ENCODE data around the gene ID4. TPM values are rescaled to one million over a fixed set of nuclear protein-coding genes. Genes with fewer than 3 reads are reported as not detected.

Gene ID4
- total RNA-seq, 2 donors from 2014 or later = 9.0 to 44.0 TPM

- ATAC-seq = no peak
- no peak for DNase-seq
These were observed 9.3 kb upstream of the ID4 start for GRCh38 chr6:19827903-19828302.

GRCh38 chr6:19830171-19830570 lies 7.0 kb upstream of the ID4 start:
- ATAC-seq (peak; percentile 38 to 70), DNase-seq (no peak)
- intact Hi-C loops (cut with DNase I) = no loop called here

More at GRCh38 chr6:19827903-19828302, 9.3 kb upstream of the ID4 start:
- intact Hi-C loops (cut with DNase I) = no loop called here

- ATAC-seq = no peak
- no peak for DNase-seq
- intact Hi-C loops (cut with DNase I) = no loop called here
These were observed 5.8 kb upstream of the ID4 start for GRCh38 chr6:19831358-19831757.

- no peak for DNase-seq
- intact Hi-C loops (cut with DNase I) = no loop called here
- no peak for ATAC-seq
These were observed 3.2 kb upstream of the ID4 start for GRCh38 chr6:19833947-19834346.

- intact Hi-C loops (cut with DNase I) = no loop called here
- DNase-seq (no peak), ATAC-seq (no peak)
These were observed 2.3 kb upstream of the ID4 start for GRCh38 chr6:19834858-19835257.

- intact Hi-C loops (cut with DNase I) = no loop called here
- no peak for DNase-seq
- ATAC-seq = no peak
These were observed 1.6 kb upstream of the ID4 start for GRCh38 chr6:19835605-19836004.

- ATAC-seq (peak; percentile 16 to 41), DNase-seq (peak; percentile 45)
- intact Hi-C loops (cut with DNase I) = no loop called here
These were observed 606 bp downstream of the ID4 start for GRCh38 chr6:19837511-19838441.

GRCh38 chr6:19838442-19839236 lies 1.5 kb downstream of the ID4 start:
- peak in 1 of 2 donors; percentile 0 for ATAC-seq
- intact Hi-C loops (cut with DNase I) = no loop called here
- DNase-seq = no peak

GRCh38 chr6:19839237-19839546 lies 2.0 kb downstream of the ID4 start:
- intact Hi-C loops (cut with DNase I) = no loop called here
- ATAC-seq = no peak
- DNase-seq = no peak

GRCh38 chr6:19839788-19840187 lies 2.6 kb downstream of the ID4 start:
- no peak for DNase-seq
- intact Hi-C loops (cut with DNase I) = no loop called here
- no peak for ATAC-seq

GRCh38 chr6:19841181-19841580 lies 4.0 kb downstream of the ID4 start:
- DNase-seq (no peak), ATAC-seq (no peak)
- intact Hi-C loops (cut with DNase I) = no loop called here

GRCh38 chr6:19842030-19842615 lies 5.0 kb downstream of the ID4 start:
- no peak for ATAC-seq
- intact Hi-C loops (cut with DNase I) = no loop called here
- no peak for DNase-seq

- ATAC-seq (peak in 1 of 2 donors; percentile 11), DNase-seq (no peak)
- intact Hi-C loops (cut with DNase I) = no loop called here
These were observed 7.5 kb downstream of the ID4 start for GRCh38 chr6:19844689-19845088.

- DNase-seq (no peak), ATAC-seq (peak; percentile 20 to 48)
- intact Hi-C loops (cut with DNase I) = no loop called here
These were observed 8.3 kb downstream of the ID4 start for GRCh38 chr6:19845266-19846041.

GRCh38 chr6:19848465-19849029 lies 11.4 kb downstream of the ID4 start:
- intact Hi-C loops (cut with DNase I) = no loop called here
- no peak for DNase-seq

GRCh38 chr6:19849196-19849595 lies 12.0 kb downstream of the ID4 start:
- intact Hi-C loops (cut with DNase I) = no loop called here
- no peak for ATAC-seq
- DNase-seq = no peak

More at GRCh38 chr6:19848465-19849029, 11.4 kb downstream of the ID4 start:
- ATAC-seq = no peak

GRCh38 chr6:19849755-19850154 lies 12.6 kb downstream of the ID4 start:
- DNase-seq = no peak
- intact Hi-C loops (cut with DNase I) = loop anchor here in 1 of 2 donors (5.0 to 10.0 kb wide), 2 partner anchors 835 to 1102 kb away; no protein-coding TSS in a partner anchor
- ATAC-seq = no peak

- ATAC-seq = peak; percentile 94 to 95
- intact Hi-C loops (cut with DNase I) = loop anchor here in 1 of 2 donors (5.0 to 10.0 kb wide), 2 partner anchors 837 to 1104 kb away; no protein-coding TSS in a partner anchor
- no peak for DNase-seq
These were observed 14.3 kb downstream of the ID4 start for GRCh38 chr6:19851241-19852089.
